ENCODE measurements around the gene PSMD3.

PSMD3 gene

DNA sequence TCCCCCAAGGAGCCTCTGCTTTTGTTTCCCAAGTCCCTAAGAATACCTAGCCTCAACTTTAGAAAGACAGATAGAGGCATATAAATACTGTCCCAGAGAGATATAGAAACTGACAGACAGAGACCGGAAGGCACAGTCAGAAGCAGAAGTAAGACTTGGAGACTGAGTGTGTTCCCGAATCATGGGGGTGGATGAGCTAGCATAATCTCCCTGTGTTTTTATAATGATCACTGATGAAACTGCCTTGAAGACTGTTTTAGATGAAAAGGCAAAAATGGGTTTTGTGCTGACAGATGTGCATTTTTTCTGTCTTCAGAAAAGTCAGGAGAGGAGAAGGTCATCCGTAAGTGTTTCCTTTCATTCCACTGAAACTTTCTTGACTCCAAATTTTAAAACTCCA, 8.3 kb upstream of the PSMD3 start:
- Histone ChIP-seq H4K8ac (ENCODE audit: low read depth, low read length) (no peak overlapping the region), H3K4me2 (ENCODE audit: low read length) (no peak overlapping the region), H3K23ac (ENCODE audit: low read length) (no peak overlapping the region), H3K79me1 (ENCODE audit: low read length) (no peaks in the 10 kb centered on the region), H3K4me3 (ENCODE audit: low read depth, low read length) (no peak overlapping the region), H2BK5ac (ENCODE audit: low read depth, low read length, poor library complexity) (no peak overlapping the region), H2BK120ac (ENCODE audit: insufficient read depth, low read length, poor library complexity) (no peak overlapping the region), H3K4me1 (ENCODE audit: control insufficient read depth in 1 of 2, insufficient read depth in 2 of 2, low read length in 2 of 2) (no peaks in the 10 kb centered on the region), H4K12ac (ENCODE audit: low read depth, low read length) (no peak overlapping the region), H3K9me3 (ENCODE audit: insufficient read depth, low read depth, low read length) (no peaks in the 10 kb centered on the region), H3K4ac (ENCODE audit: low read depth, low read length) (no peak overlapping the region), H3K9ac (ENCODE audit: low read length) (no peak overlapping the region), H3K36me3 (ENCODE audit: control insufficient read depth in 1 of 2, insufficient read depth in 2 of 2, low read length in 2 of 2) (no peaks in the 10 kb centered on the region), H4K91ac (ENCODE audit: low read depth, low read length) (no peak overlapping the region), H3K18ac (ENCODE audit: low read length) (no peak overlapping the region), H3K14ac (ENCODE audit: low read length) (no peak overlapping the region), H2AK5ac (ENCODE audit: low read length) (no peak overlapping the region), H3K27me3 (ENCODE audit: insufficient read depth, low read length) (no peaks in the 10 kb centered on the region), H2AFZ (ENCODE audit: insufficient read depth, low read length, poor library complexity) (no peak overlapping the region), H3K79me2 (ENCODE audit: control insufficient read depth, insufficient read depth, low read length, poor library complexity) (no peaks in the 10 kb centered on the region), H3K27ac (ENCODE audit: low read depth, low read length) (no peak overlapping the region), H2BK12ac (ENCODE audit: low read length) (no peak overlapping the region)
- WGBS (ENCODE audit: extremely low coverage, insufficient coverage, insufficient read length) = no CpG with 5 or more reads among the region's 3 CpGs
- DNase-seq = peak in 1 of 2 donors; percentile 26

DNA sequence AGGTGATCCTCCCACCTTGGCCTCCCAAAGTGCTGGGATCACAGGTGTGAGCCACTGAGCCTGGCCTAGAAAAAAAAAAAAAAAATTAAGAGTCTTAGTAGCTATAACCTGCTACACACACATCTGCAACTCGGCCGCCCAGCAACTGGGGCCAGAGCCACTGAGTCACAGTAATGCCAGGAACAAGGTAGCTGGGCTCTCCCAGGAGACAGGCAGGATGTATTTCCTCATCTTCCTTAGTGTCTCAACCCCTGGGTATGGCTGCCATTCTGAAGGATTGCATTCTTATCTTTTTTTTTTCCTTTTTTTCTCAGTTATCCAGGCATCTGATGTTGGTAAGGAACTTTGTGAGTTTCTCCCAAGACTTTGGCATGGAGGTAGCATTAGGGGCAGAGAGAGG, 7.1 kb upstream of the PSMD3 start:
- Histone ChIP-seq H4K91ac (ENCODE audit: low read depth, low read length) (no peak overlapping the region), H3K27me3 (ENCODE audit: insufficient read depth, low read length) (no peaks in the 10 kb centered on the region), H3K27ac (ENCODE audit: low read depth, low read length) (no peak overlapping the region), H3K14ac (ENCODE audit: low read length) (no peak overlapping the region), H3K79me2 (ENCODE audit: control insufficient read depth, insufficient read depth, low read length, poor library complexity) (no peaks in the 10 kb centered on the region), H2BK120ac (ENCODE audit: insufficient read depth, low read length, poor library complexity) (no peak overlapping the region), H3K4me3 (ENCODE audit: low read depth, low read length) (no peak overlapping the region), H3K4me1 (ENCODE audit: control insufficient read depth in 1 of 2, insufficient read depth in 2 of 2, low read length in 2 of 2) (no peaks in the 10 kb centered on the region), H3K9ac (ENCODE audit: low read length) (no peak overlapping the region), H3K9me3 (ENCODE audit: insufficient read depth, low read depth, low read length) (no peaks in the 10 kb centered on the region), H3K18ac (ENCODE audit: low read length) (no peak overlapping the region), H4K8ac (ENCODE audit: low read depth, low read length) (no peak overlapping the region), H2AFZ (ENCODE audit: insufficient read depth, low read length, poor library complexity) (no peak overlapping the region), H3K23ac (ENCODE audit: low read length) (no peak overlapping the region), H3K4me2 (ENCODE audit: low read length) (no peak overlapping the region), H2BK5ac (ENCODE audit: low read depth, low read length, poor library complexity) (no peak overlapping the region), H4K12ac (ENCODE audit: low read depth, low read length) (no peak overlapping the region), H3K4ac (ENCODE audit: low read depth, low read length) (no peak overlapping the region), H2AK5ac (ENCODE audit: low read length) (no peak overlapping the region), H2BK12ac (ENCODE audit: low read length) (no peak overlapping the region), H3K79me1 (ENCODE audit: low read length) (no peaks in the 10 kb centered on the region), H3K36me3 (ENCODE audit: control insufficient read depth in 1 of 2, insufficient read depth in 2 of 2, low read length in 2 of 2) (no peaks in the 10 kb centered on the region)
- WGBS (ENCODE audit: extremely low coverage, insufficient coverage, insufficient read length) = no CpG with 5 or more reads among the region's 2 CpGs
- DNase-seq = peak; percentile 87 to 93

DNA sequence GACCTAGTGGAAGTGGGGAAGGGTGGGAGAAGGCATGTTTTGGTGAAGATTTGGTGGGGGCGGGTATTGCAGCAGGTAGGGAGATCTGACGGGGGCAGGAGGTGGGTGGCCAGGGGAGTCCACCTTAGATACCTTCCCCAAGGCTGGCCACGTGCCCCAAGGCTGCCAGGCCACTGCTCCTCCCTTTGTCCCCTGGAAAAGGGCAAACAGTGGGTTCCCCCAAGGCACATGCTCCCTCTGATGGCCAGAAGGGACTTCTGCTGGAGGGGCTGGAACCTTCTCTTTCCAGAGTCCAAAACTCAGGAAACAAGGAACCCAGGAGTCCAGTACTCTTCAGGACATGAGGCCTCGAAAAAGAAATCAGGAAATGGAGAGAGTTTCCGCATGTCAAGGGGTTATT, 6.2 kb upstream of the PSMD3 start:
- H3K4me3 ChIP-seq (ENCODE audit: low read depth, low read length) = no peak overlapping the region
- H3K27me3 ChIP-seq (ENCODE audit: insufficient read depth, low read length) = no peaks in the 10 kb centered on the region
- no peak overlapping the region for H3K27ac ChIP-seq (ENCODE audit: low read depth, low read length)
- no peak overlapping the region for H4K8ac ChIP-seq (ENCODE audit: low read depth, low read length)
- H3K14ac ChIP-seq (ENCODE audit: low read length) = no peak overlapping the region
- H3K4ac ChIP-seq (ENCODE audit: low read depth, low read length) = no peak overlapping the region
- no peaks in the 10 kb centered on the region for H3K79me2 ChIP-seq (ENCODE audit: control insufficient read depth, insufficient read depth, low read length, poor library complexity)
- H3K9ac ChIP-seq (ENCODE audit: low read length) = no peak overlapping the region
- H3K23ac ChIP-seq (ENCODE audit: low read length) = no peak overlapping the region
- no peak for DNase-seq
- no peak overlapping the region for H2AK5ac ChIP-seq (ENCODE audit: low read length)
- H2BK120ac ChIP-seq (ENCODE audit: insufficient read depth, low read length, poor library complexity) = no peak overlapping the region
- H3K4me2 ChIP-seq (ENCODE audit: low read length) = no peak overlapping the region
- no peak overlapping the region for H3K18ac ChIP-seq (ENCODE audit: low read length)
- H3K9me3 ChIP-seq (ENCODE audit: insufficient read depth, low read depth, low read length) = no peaks in the 10 kb centered on the region
- no peak overlapping the region for H4K12ac ChIP-seq (ENCODE audit: low read depth, low read length)
- H2AFZ ChIP-seq (ENCODE audit: insufficient read depth, low read length, poor library complexity) = no peak overlapping the region
- H2BK5ac ChIP-seq (ENCODE audit: low read depth, low read length, poor library complexity) = no peak overlapping the region
- H3K79me1 ChIP-seq (ENCODE audit: low read length) = no peaks in the 10 kb centered on the region
- no peaks in the 10 kb centered on the region for H3K4me1 ChIP-seq (ENCODE audit: control insufficient read depth in 1 of 2, insufficient read depth in 2 of 2, low read length in 2 of 2)
- no peak overlapping the region for H2BK12ac ChIP-seq (ENCODE audit: low read length)
- H3K36me3 ChIP-seq (ENCODE audit: control insufficient read depth in 1 of 2, insufficient read depth in 2 of 2, low read length in 2 of 2) = no peaks in the 10 kb centered on the region
- no peak overlapping the region for H4K91ac ChIP-seq (ENCODE audit: low read depth, low read length)
- no CpG with 5 or more reads among the region's 5 CpGs for WGBS (ENCODE audit: extremely low coverage, insufficient coverage, insufficient read length)

DNA sequence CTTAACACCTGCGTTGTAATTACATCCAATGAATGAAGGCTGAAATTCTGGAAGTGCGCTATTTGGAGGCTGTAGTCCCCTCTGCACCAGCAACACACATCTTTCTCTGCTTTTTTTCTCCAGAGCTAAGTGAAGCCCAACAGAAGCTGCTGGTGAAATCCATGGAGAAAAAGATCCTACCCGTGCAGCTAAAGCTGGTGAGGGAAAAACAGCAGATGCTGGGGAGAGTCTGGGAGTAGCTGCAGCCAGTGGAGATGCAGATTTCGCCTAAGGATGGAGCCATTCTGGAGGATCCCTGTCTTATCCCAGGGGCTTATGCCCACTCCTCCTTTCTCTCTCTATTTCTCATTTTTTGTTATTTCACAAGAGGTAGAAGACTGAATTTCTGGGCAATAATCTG, 4.8 kb upstream of the PSMD3 start:
- H2BK5ac ChIP-seq (ENCODE audit: low read depth, low read length, poor library complexity) = no peak overlapping the region
- H3K4me1 ChIP-seq (ENCODE audit: control insufficient read depth in 1 of 2, insufficient read depth in 2 of 2, low read length in 2 of 2) = no peaks in the 10 kb centered on the region
- no peaks in the 10 kb centered on the region for H3K9me3 ChIP-seq (ENCODE audit: insufficient read depth, low read depth, low read length)
- no peak overlapping the region for H3K4ac ChIP-seq (ENCODE audit: low read depth, low read length)
- H3K27ac ChIP-seq (ENCODE audit: low read depth, low read length) = no peak overlapping the region
- H3K4me3 ChIP-seq (ENCODE audit: low read depth, low read length) = no peak overlapping the region
- no peak overlapping the region for H2AK5ac ChIP-seq (ENCODE audit: low read length)
- no peak for DNase-seq
- H2AFZ ChIP-seq (ENCODE audit: insufficient read depth, low read length, poor library complexity) = no peak overlapping the region
- no peak overlapping the region for H4K12ac ChIP-seq (ENCODE audit: low read depth, low read length)
- no peak overlapping the region for H4K8ac ChIP-seq (ENCODE audit: low read depth, low read length)
- H3K18ac ChIP-seq (ENCODE audit: low read length) = no peak overlapping the region
- H3K79me2 ChIP-seq (ENCODE audit: control insufficient read depth, insufficient read depth, low read length, poor library complexity) = peaks cover 1% of the 10 kb centered on the region
- H4K91ac ChIP-seq (ENCODE audit: low read depth, low read length) = no peak overlapping the region
- no peak overlapping the region for H3K23ac ChIP-seq (ENCODE audit: low read length)
- WGBS (ENCODE audit: extremely low coverage, insufficient coverage, insufficient read length) = no CpG with 5 or more reads among the region's 4 CpGs
- no peaks in the 10 kb centered on the region for H3K27me3 ChIP-seq (ENCODE audit: insufficient read depth, low read length)
- no peak overlapping the region for H3K4me2 ChIP-seq (ENCODE audit: low read length)
- H3K9ac ChIP-seq (ENCODE audit: low read length) = no peak overlapping the region
- H2BK120ac ChIP-seq (ENCODE audit: insufficient read depth, low read length, poor library complexity) = no peak overlapping the region
- H2BK12ac ChIP-seq (ENCODE audit: low read length) = no peak overlapping the region
- H3K14ac ChIP-seq (ENCODE audit: low read length) = no peak overlapping the region
- H3K36me3 ChIP-seq (ENCODE audit: control insufficient read depth in 1 of 2, insufficient read depth in 2 of 2, low read length in 2 of 2) = no peaks in the 10 kb centered on the region
- H3K79me1 ChIP-seq (ENCODE audit: low read length) = peaks cover 5% of the 10 kb centered on the region

Data from trophoblast cell (in vitro differentiated cells and primary cell).